SK-N-SH (cell line): Measurements from ENCODE around the gene MAMSTR. TPM values are rescaled to one million over a fixed set of nuclear protein-coding genes. Genes with fewer than 3 reads are reported as not detected.
A peak's percentile ranks its signal among the peaks of the same experiment; 100 is the strongest.

Source experiments
- CTCF ChIA-PET: fragments of 300-600, 350-600 bp; formaldehyde crosslinking; extraction: SDS; loops from one replicate; lab custom pipeline; 2021; lab: Yijun Ruan, JAX
- POLR2A ChIA-PET: fragments of 350-600 bp; sonication (Branson Sonifier 250); formaldehyde crosslinking; extraction: SDS; loops from one replicate; lab custom pipeline; 2020; ENCODE audit warnings: antibody characterized with exemption, inconsistent platforms; lab: Yijun Ruan, JAX
- DNase-seq: peaks from one replicate; pipeline ENCODE4 v3.0.0; 2012
- H2AFZ ChIP-seq: fragments of 200-600 bp; sonication (generic); 2 replicates; pipeline ENCODE4 v1.8.1; 2016; ENCODE audit warnings: antibody characterized with exemption, mild to moderate bottlenecking, low read depth
- H3F3A ChIP-seq: fragments of 200-600 bp; sonication (generic); replicated peaks from 2 replicates; pipeline ENCODE3; 2016; ENCODE audit warnings: antibody characterized with exemption, mild to moderate bottlenecking; ENCODE audit not compliant: insufficient read depth
- H3K27ac ChIP-seq, 2 experiments: fragments of 200-500 bp in 1 of 2; fragments of 200-600 bp in 1 of 2; sonication (Bioruptor generic) in 1 of 2; sonication (generic), shearing (Covaris generic) in 1 of 2; 2 replicates each; pipeline versions ENCODE4 v1.5.1 to v1.6.1; 2014 to 2016; ENCODE audit warnings: low read depth in 2 of 2, inconsistent platforms in 1 of 2, low read length in 1 of 2, mild to moderate bottlenecking in 1 of 2, mixed read lengths in 1 of 2
- H3K27me3 ChIP-seq: fragments of 200-600 bp; sonication (generic), shearing (Covaris generic); 2 replicates; pipeline ENCODE4 v1.6.1; 2016; ENCODE audit warnings: mixed run types; ENCODE audit not compliant: insufficient read depth
- H3K36me3 ChIP-seq, 2 experiments: fragments of 200-500 bp in 1 of 2; fragments of 200-600 bp in 1 of 2; sonication (Bioruptor generic) in 1 of 2; sonication (generic) in 1 of 2; replicated peaks in 1 of 2; 2 replicates each; pipeline versions ENCODE3 to v1.5.1; 2014 to 2016; ENCODE audit warnings: low read length in 1 of 2, mild to moderate bottlenecking in 1 of 2; ENCODE audit not compliant: insufficient read depth in 2 of 2, control insufficient read depth in 1 of 2
- H3K4me1 ChIP-seq, 2 experiments: fragments of 200-500 bp in 1 of 2; fragments of 200-600 bp in 1 of 2; sonication (Bioruptor generic) in 1 of 2; sonication (generic), shearing (Covaris generic) in 1 of 2; 2 replicates each; pipeline versions ENCODE4 v1.5.1 to v1.6.1; 2014 to 2016; ENCODE audit warnings: low read depth in 1 of 2, low read length in 1 of 2, mixed run types in 1 of 2; ENCODE audit not compliant: insufficient read depth in 2 of 2, control insufficient read depth in 1 of 2
- H3K4me2 ChIP-seq: fragments of 200-600 bp; sonication (generic), shearing (Covaris generic); 2 replicates; pipeline ENCODE4 v1.6.1; 2017; ENCODE audit warnings: mixed run types
- H3K4me3 ChIP-seq, 2 experiments: fragments of 200-500 bp in 1 of 2; fragments of 200-600 bp in 1 of 2; sonication (Bioruptor generic) in 1 of 2; sonication (generic), shearing (Covaris generic) in 1 of 2; 2 replicates each; pipeline versions ENCODE4 v1.5.1 to v1.8.1; 2014 to 2016; ENCODE audit warnings: low read depth in 2 of 2, inconsistent platforms in 1 of 2, low read length in 1 of 2, mild to moderate bottlenecking in 1 of 2, mixed read lengths in 1 of 2, moderate library complexity in 1 of 2
- H3K79me2 ChIP-seq: fragments of 200-600 bp; sonication (generic); 2 replicates; pipeline ENCODE4 v1.8.1; 2017; ENCODE audit warnings: mild to moderate bottlenecking; ENCODE audit not compliant: insufficient read depth
- H3K9ac ChIP-seq: fragments of 200-600 bp; sonication (generic); 2 replicates; pipeline ENCODE4 v1.6.1; 2017; ENCODE audit warnings: mixed run types
- H3K9me2 ChIP-seq: fragments of 200-600 bp; sonication (generic); 2 replicates; pipeline ENCODE4 v1.6.1; 2017; ENCODE audit warnings: mixed run types
- H3K9me3 ChIP-seq: fragments of 200-600 bp; sonication (generic); 2 replicates; pipeline ENCODE4 v1.6.1; 2017; ENCODE audit warnings: mixed run types, mild to moderate bottlenecking, moderate library complexity
- H4K20me1 ChIP-seq: fragments of 200-600 bp; sonication (generic); 2 replicates; pipeline ENCODE4 v1.6.1; 2017; ENCODE audit warnings: mild to moderate bottlenecking, mixed run types; ENCODE audit not compliant: insufficient read depth
- CHD2 ChIP-seq: fragments of 150-350 bp; IDR thresholded peaks from 2 replicates; pipeline ENCODE4 v1.6.1; 2018; ENCODE audit warnings: low read length; ENCODE audit not compliant: partially characterized antibody
- CTCF ChIP-seq: fragments of 200-600 bp; sonication (generic); IDR thresholded peaks from 2 replicates; pipeline ENCODE4 v1.6.1; 2017; ENCODE audit warnings: antibody characterized with exemption, mild to moderate bottlenecking, moderate library complexity
- ELF1 ChIP-seq: IDR thresholded peaks from 2 replicates; pipeline ENCODE4 v1.4.0; 2012
- EP300 ChIP-seq, 2 experiments: IDR thresholded peaks; 2 replicates each; pipeline versions ENCODE4 v1.4.0 to v1.6.1; 2012; ENCODE audit warnings: borderline replicate concordance in 1 of 2, low read depth in 1 of 2, low read length in 1 of 2
- EZH2phosphoT487 ChIP-seq: fragments of 200-600 bp; sonication (generic); IDR thresholded peaks from 2 replicates; pipeline ENCODE4 v1.6.1; 2017; ENCODE audit warnings: low read depth, mixed run types, mild to moderate bottlenecking, antibody characterized with exemption, moderate library complexity, borderline replicate concordance
- FOSL2 ChIP-seq: IDR thresholded peaks from 2 replicates; pipeline ENCODE4 v1.4.0; 2012; ENCODE audit warnings: low read depth, mild to moderate bottlenecking, moderate library complexity, borderline replicate concordance
- FOXJ3 ChIP-seq: sonication (generic); formaldehyde crosslinking; IDR thresholded peaks from 2 replicates; pipeline ENCODE4 v1.5.1; 2020; ENCODE audit warnings: mild to moderate bottlenecking, missing genetic modification reagents
- FOXM1 ChIP-seq: IDR thresholded peaks from 2 replicates; pipeline ENCODE4 v1.4.0; 2012; ENCODE audit warnings: low read depth, mild to moderate bottlenecking
- GABPA ChIP-seq: IDR thresholded peaks from 2 replicates; pipeline ENCODE4 v1.4.0; 2012; ENCODE audit warnings: low read depth, mild to moderate bottlenecking
- GATA2 ChIP-seq: sonication (generic); formaldehyde crosslinking; IDR thresholded peaks from 2 replicates; pipeline ENCODE4 v1.5.0; 2020; ENCODE audit warnings: mild to moderate bottlenecking, missing genetic modification reagents
- IRF3 ChIP-seq: fragments of 150-350 bp; IDR thresholded peaks from 2 replicates; pipeline ENCODE4 v1.6.1; 2016; ENCODE audit warnings: mild to moderate bottlenecking, low read depth, low read length
- JUND ChIP-seq: IDR thresholded peaks from 2 replicates; pipeline ENCODE4 v1.4.0; 2012
- POLR2AphosphoS5 ChIP-seq: IDR thresholded peaks from 2 replicates; pipeline ENCODE4 v1.6.1; 2012; ENCODE audit warnings: low read depth, low read length
- RAD21 ChIP-seq: IDR thresholded peaks from 2 replicates; pipeline ENCODE4 v1.6.1; 2012; ENCODE audit warnings: mild to moderate bottlenecking, low read length
- RFX5 ChIP-seq: IDR thresholded peaks from 2 replicates; pipeline ENCODE4 v1.6.1; 2012; ENCODE audit warnings: mild to moderate bottlenecking, improper control_type of control experiment, low read length
- RXRA ChIP-seq: IDR thresholded peaks from 2 replicates; pipeline ENCODE4 v1.4.0; 2012; ENCODE audit warnings: low read depth, mild to moderate bottlenecking, borderline replicate concordance
- USF1 ChIP-seq: IDR thresholded peaks from 2 replicates; pipeline ENCODE4 v1.4.0; 2012; ENCODE audit warnings: low read depth, borderline replicate concordance
- USF2 ChIP-seq: fragments of 150-350 bp; IDR thresholded peaks from 2 replicates; pipeline ENCODE4 v1.6.1; 2017; ENCODE audit warnings: antibody characterized with exemption, low read length, low read depth, borderline replicate concordance
- YY1 ChIP-seq: IDR thresholded peaks from 2 replicates; pipeline ENCODE4 v1.4.0; 2012; ENCODE audit warnings: low read depth, mild to moderate bottlenecking
- ZBTB33 ChIP-seq: IDR thresholded peaks from 2 replicates; pipeline ENCODE4 v1.4.0; 2012; ENCODE audit warnings: low read depth, borderline replicate concordance
- WGBS: methylation state at CpG from one replicate; pipeline ENCODE4 v1.1.6; 2017; ENCODE audit warnings: low lambda C conversion rate; 5-methylcytosine and 5-hydroxymethylcytosine counted together
- polyA plus RNA-seq, 3 experiments: library from polyadenylated mRNA; depleted of rRNA; stranded (reverse); fragments of >200 nt; gene quantifications; 2 replicates each; pipeline ENCODE4 v1.2.3, GENCODE V29; 2012

MAMSTR gene
- polyA plus RNA-seq, 1 of the 3 experiments (the other 2 are of a cell fraction) = 1.1 TPM

- TF ChIP-seq RXRA = no peak
- TF ChIP-seq GATA2 (CRISPR knock-in tag) = no peak
- TF ChIP-seq YY1 = no peak
- no peak for TF ChIP-seq EZH2phosphoT487
- no peak for TF ChIP-seq RFX5
- TF ChIP-seq FOXM1 = no peak
- no peak for TF ChIP-seq JUND
- TF ChIP-seq RAD21 = no peak
- no peak for TF ChIP-seq USF2
- TF ChIP-seq GABPA = no peak; the same call in 1 of the 2 replicates
- TF ChIP-seq FOSL2 = no peak
- no peak for TF ChIP-seq FOXJ3
Observed at GRCh38 chr19:48720613-48721296, 1.2 kb upstream of the MAMSTR start (continued).

GRCh38 chr19:48720251-48720612 is 707 bp upstream of the MAMSTR start:
- CTCF ChIA-PET = interaction anchor here (0.6 to 2.6 kb wide), 5 partner anchors 19 to 147 kb away, joined by 3 to 13 read pairs (median 3); no protein-coding TSS in a partner anchor
- Histone ChIP-seq H3K9me3 (no peaks in the 10 kb centered on the region), H3K27ac (peak overlapping the region; percentile 87 to 88; a peak in 2 of 4 replicates), H3K9me2 (no peaks in the 10 kb centered on the region), H3K79me2 (peaks cover 1% of the 10 kb centered on the region; the same call in 1 of the 2 replicates), H3K4me1 (peaks cover 13 to 23% of the 10 kb centered on the region in 2 experiments; a peak in 3 of 4 replicates), H3K36me3 (no peaks in the 10 kb centered on the region), H3K27me3 (no peaks in the 10 kb centered on the region), H3K4me2 (peak overlapping the region; percentile 56), H3K4me3 (peak overlapping the region in 1 of 2 experiments; percentile 62; a peak in 2 of 4 replicates), H2AFZ (no peak overlapping the region; the same call in 1 of the 2 replicates), H3K9ac (peak overlapping the region; percentile 84; the same call in 1 of the 2 replicates), H4K20me1 (no peaks in the 10 kb centered on the region), H3F3A (peaks cover 8% of the 10 kb centered on the region)
- no peak for DNase-seq
- WGBS = 23% methylated on average over 8 of the region's 12 CpGs
- POLR2A ChIA-PET = interaction anchor here (0.7 to 1.7 kb wide), 3 partner anchors 19 to 91 kb away, joined by 3 to 9 read pairs (median 3); no protein-coding TSS in a partner anchor
- TF ChIP-seq EZH2phosphoT487 (no peak), FOXM1 (no peak), EP300 (IDR thresholded peaks at IDR 0.05; ENCODE audit: borderline replicate concordance in 1 of 2, low read depth in 1 of 2, low read length in 1 of 2) (no peak), ZBTB33 (no peak), CHD2 (no peak), IRF3 (no peak), FOSL2 (no peak), CTCF (no peak), GABPA (no peak), USF1 (no peak), GATA2 (CRISPR knock-in tag) (no peak), RAD21 (no peak), POLR2AphosphoS5 (no peak), ELF1 (no peak)
